Measurements from ENCODE around the gene ARL5A.

ARL5A gene

GRCh38 chr2:151771599-151772358 is 56.4 kb downstream of the ARL5A start:
- DNase-seq = peak in 1 of 10 donors; percentile 69
- intact Hi-C loops (cut with DNase I) = no loop called here

- intact Hi-C loops (cut with DNase I) = no loop called here
Observed at GRCh38 chr2:151770995-151771394, 57.2 kb downstream of the ARL5A start.

GRCh38 chr2:151769606-151770005 is 58.6 kb downstream of the ARL5A start:
- intact Hi-C loops (cut with DNase I) = no loop called here
- DNase-seq = no peak

More at GRCh38 chr2:151770995-151771394, 57.2 kb downstream of the ARL5A start:
- DNase-seq = no peak

- intact Hi-C loops (cut with DNase I) = no loop called here
- peak in 1 of 10 donors; percentile 39 for DNase-seq
Observed at GRCh38 chr2:151767536-151767935, 60.7 kb downstream of the ARL5A start.

GRCh38 chr2:151766437-151767153 is 61.6 kb downstream of the ARL5A start:
- intact Hi-C loops (cut with DNase I) = no loop called here
- DNase-seq = no peak

GRCh38 chr2:151765760-151766410 is 62.3 kb downstream of the ARL5A start:
- DNase-seq = peak in 1 of 10 donors; percentile 59
- intact Hi-C loops (cut with DNase I) = no loop called here

- intact Hi-C loops (cut with DNase I) = no loop called here
- DNase-seq = no peak
Observed at GRCh38 chr2:151762694-151763093, 65.5 kb downstream of the ARL5A start.

- intact Hi-C loops (cut with DNase I) = no loop called here
- DNase-seq = peak in 1 of 10 donors; percentile 24
Observed at GRCh38 chr2:151761687-151762086, 66.5 kb downstream of the ARL5A start.

GRCh38 chr2:151761193-151761592 is 67.0 kb downstream of the ARL5A start:
- intact Hi-C loops (cut with DNase I) = no loop called here
- no peak for DNase-seq

- peak in 2 of 10 donors; percentile 21 to 75 for DNase-seq
Observed at GRCh38 chr2:151760139-151760650, 68.0 kb downstream of the ARL5A start.

GRCh38 chr2:151758744-151759143 is 69.5 kb downstream of the ARL5A start:
- intact Hi-C loops (cut with DNase I) = no loop called here
- no peak for DNase-seq

More at GRCh38 chr2:151760139-151760650, 68.0 kb downstream of the ARL5A start:
- intact Hi-C loops (cut with DNase I) = no loop called here

- intact Hi-C loops (cut with DNase I) = no loop called here
- no peak for DNase-seq
Observed at GRCh38 chr2:151757861-151758260, 70.4 kb downstream of the ARL5A start.

GRCh38 chr2:151756820-151757219 is 71.4 kb downstream of the ARL5A start:
- DNase-seq = no peak
- intact Hi-C loops (cut with DNase I) = no loop called here

GRCh38 chr2:151754253-151754897 is 73.8 kb downstream of the ARL5A start:
- no peak for DNase-seq
- intact Hi-C loops (cut with DNase I) = no loop called here

GRCh38 chr2:151753540-151753939 is 74.7 kb downstream of the ARL5A start:
- intact Hi-C loops (cut with DNase I) = no loop called here
- DNase-seq = no peak
